Uterus (tissue), 2 donors: ENCODE results near the gene NT5C3A.

ENCODE experiments used
- POLR2A ChIP-seq, 2 donors: fragments of 450-650 bp; IDR thresholded peaks; one replicate each; pipeline ENCODE4 v1.6.1; 2016; ENCODE audit warnings: antibody characterized with exemption in 2 of 2, mild to moderate bottlenecking in 1 of 2, moderate library complexity in 1 of 2
- TF ChIP-seq, protein P1 (sequence below), 4 experiments: fragments of 200-600 bp in 2 of 4; fragments of 450-650 bp in 2 of 4; sonication (generic) in 2 of 4; IDR thresholded peaks; one replicate each; pipeline ENCODE4 v1.5.1; 2016 to 2019; ENCODE audit warnings: antibody characterized with exemption in 4 of 4, mild to moderate bottlenecking in 2 of 4, moderate library complexity in 1 of 4

DNA sequence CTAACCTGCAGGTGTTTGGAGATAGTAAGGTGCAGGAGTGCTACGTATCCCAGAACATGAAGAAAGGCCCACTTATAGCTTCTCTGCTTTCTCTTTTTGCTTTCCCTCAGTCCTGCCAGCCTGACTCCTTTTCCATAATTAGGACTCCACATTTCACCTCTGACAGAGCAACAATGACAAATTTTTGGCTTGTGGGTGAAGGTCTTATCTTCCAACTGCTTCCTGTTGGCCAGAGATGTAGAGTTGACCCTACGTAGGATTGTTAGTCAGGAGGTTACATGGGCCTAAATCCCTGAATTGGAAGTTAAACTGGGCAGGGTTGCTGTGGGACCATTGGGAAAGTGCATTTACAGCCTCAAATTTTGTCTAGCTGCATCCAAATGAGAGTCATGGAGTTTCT is 25.3 kb upstream of the NT5C3A start:
- TF ChIP-seq, protein P1, sequence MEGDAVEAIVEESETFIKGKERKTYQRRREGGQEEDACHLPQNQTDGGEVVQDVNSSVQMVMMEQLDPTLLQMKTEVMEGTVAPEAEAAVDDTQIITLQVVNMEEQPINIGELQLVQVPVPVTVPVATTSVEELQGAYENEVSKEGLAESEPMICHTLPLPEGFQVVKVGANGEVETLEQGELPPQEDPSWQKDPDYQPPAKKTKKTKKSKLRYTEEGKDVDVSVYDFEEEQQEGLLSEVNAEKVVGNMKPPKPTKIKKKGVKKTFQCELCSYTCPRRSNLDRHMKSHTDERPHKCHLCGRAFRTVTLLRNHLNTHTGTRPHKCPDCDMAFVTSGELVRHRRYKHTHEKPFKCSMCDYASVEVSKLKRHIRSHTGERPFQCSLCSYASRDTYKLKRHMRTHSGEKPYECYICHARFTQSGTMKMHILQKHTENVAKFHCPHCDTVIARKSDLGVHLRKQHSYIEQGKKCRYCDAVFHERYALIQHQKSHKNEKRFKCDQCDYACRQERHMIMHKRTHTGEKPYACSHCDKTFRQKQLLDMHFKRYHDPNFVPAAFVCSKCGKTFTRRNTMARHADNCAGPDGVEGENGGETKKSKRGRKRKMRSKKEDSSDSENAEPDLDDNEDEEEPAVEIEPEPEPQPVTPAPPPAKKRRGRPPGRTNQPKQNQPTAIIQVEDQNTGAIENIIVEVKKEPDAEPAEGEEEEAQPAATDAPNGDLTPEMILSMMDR (IDR thresholded peaks at IDR 0.05), result no peak
- TF ChIP-seq POLR2A (IDR thresholded peaks at IDR 0.05), result no peak
